ENCODE results near the gene COA1.

Gene COA1

DNA sequence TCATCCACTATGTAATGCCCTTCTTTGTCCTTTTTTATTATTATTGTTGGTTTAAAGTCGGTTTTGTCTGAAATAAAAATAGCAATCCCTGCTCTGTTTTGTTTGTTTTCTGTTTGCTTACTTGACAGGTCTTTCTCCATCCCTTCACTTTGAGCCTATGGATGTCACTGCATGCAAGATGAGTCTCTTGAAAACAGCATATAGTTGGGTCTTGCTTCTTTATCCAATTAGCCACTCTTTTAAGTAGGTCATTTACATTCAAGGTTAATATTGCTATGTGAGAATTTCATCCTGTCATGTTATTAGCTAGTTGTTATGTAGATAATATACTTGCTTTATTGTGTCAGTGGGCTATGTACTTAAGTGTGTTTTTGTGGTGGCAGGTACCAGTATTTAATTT lies 25.8 kb downstream of the COA1 start:
- H3K4me3 ChIP-seq (ENCODE audit: low read length): no peak overlapping the region
- no peaks in the 10 kb centered on the region for H3K9me3 ChIP-seq (ENCODE audit: control insufficient read depth, low read length)
- H3K27me3 ChIP-seq (ENCODE audit: control insufficient read depth, insufficient read depth, low read length): no peaks in the 10 kb centered on the region
- no peaks in the 10 kb centered on the region for H3K4me1 ChIP-seq (ENCODE audit: control insufficient read depth, insufficient read depth, low read length)
- H3K9ac ChIP-seq (ENCODE audit: low read length): no peak overlapping the region
- no peaks in the 10 kb centered on the region for H3K36me3 ChIP-seq (ENCODE audit: control insufficient read depth, insufficient read depth, low read length)

DNA sequence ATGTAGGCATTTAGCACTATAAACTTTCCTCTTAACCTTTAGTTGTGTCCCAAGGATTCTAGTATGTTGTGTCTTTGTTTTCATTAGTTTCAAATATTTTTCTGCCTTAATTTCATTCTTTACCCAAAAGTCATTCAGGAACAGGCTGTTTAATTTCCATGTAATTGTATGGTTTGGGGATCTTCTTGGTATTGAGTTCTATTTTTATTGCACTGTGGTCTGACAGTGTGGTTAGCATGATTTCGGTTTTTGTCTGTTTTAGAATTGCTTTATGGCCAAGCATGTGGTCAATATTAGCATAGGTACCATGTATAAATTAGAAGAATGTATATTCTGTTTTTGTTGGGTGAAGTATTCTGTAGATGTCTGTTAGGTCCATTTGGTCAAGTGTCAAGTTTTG lies 26.3 kb downstream of the COA1 start:
- H3K36me3 ChIP-seq (ENCODE audit: control insufficient read depth, insufficient read depth, low read length): no peaks in the 10 kb centered on the region

GRCh38 chr7:43701929-43702328 lies 27.4 kb downstream of the COA1 start:
- no peaks in the 10 kb centered on the region for H3K9me3 ChIP-seq (ENCODE audit: control insufficient read depth, low read length)
- H3K36me3 ChIP-seq (ENCODE audit: control insufficient read depth, insufficient read depth, low read length): no peaks in the 10 kb centered on the region
- H3K27me3 ChIP-seq (ENCODE audit: control insufficient read depth, insufficient read depth, low read length): no peaks in the 10 kb centered on the region
- no peak overlapping the region for H3K4me3 ChIP-seq (ENCODE audit: low read length)
- peaks cover 5% of the 10 kb centered on the region for H3K4me1 ChIP-seq (ENCODE audit: control insufficient read depth, insufficient read depth, low read length)
- no peak overlapping the region for H3K9ac ChIP-seq (ENCODE audit: low read length)

More for the DNA sequence above, 26.3 kb downstream of the COA1 start:
- H3K9ac ChIP-seq (ENCODE audit: low read length): no peak overlapping the region
- no peaks in the 10 kb centered on the region for H3K27me3 ChIP-seq (ENCODE audit: control insufficient read depth, insufficient read depth, low read length)
- H3K4me1 ChIP-seq (ENCODE audit: control insufficient read depth, insufficient read depth, low read length): peaks cover 5% of the 10 kb centered on the region
- H3K9me3 ChIP-seq (ENCODE audit: control insufficient read depth, low read length): no peaks in the 10 kb centered on the region
- no peak overlapping the region for H3K4me3 ChIP-seq (ENCODE audit: low read length)

- H3K4me3 ChIP-seq (ENCODE audit: low read length): no peak overlapping the region
- H3K9ac ChIP-seq (ENCODE audit: low read length): no peak overlapping the region
- H3K27me3 ChIP-seq (ENCODE audit: control insufficient read depth, insufficient read depth, low read length): no peaks in the 10 kb centered on the region
- H3K9me3 ChIP-seq (ENCODE audit: control insufficient read depth, low read length): no peaks in the 10 kb centered on the region
- peaks cover 5% of the 10 kb centered on the region for H3K4me1 ChIP-seq (ENCODE audit: control insufficient read depth, insufficient read depth, low read length)
- no peaks in the 10 kb centered on the region for H3K36me3 ChIP-seq (ENCODE audit: control insufficient read depth, insufficient read depth, low read length)
These were observed 27.8 kb downstream of the COA1 start for GRCh38 chr7:43701500-43701854.

DNA sequence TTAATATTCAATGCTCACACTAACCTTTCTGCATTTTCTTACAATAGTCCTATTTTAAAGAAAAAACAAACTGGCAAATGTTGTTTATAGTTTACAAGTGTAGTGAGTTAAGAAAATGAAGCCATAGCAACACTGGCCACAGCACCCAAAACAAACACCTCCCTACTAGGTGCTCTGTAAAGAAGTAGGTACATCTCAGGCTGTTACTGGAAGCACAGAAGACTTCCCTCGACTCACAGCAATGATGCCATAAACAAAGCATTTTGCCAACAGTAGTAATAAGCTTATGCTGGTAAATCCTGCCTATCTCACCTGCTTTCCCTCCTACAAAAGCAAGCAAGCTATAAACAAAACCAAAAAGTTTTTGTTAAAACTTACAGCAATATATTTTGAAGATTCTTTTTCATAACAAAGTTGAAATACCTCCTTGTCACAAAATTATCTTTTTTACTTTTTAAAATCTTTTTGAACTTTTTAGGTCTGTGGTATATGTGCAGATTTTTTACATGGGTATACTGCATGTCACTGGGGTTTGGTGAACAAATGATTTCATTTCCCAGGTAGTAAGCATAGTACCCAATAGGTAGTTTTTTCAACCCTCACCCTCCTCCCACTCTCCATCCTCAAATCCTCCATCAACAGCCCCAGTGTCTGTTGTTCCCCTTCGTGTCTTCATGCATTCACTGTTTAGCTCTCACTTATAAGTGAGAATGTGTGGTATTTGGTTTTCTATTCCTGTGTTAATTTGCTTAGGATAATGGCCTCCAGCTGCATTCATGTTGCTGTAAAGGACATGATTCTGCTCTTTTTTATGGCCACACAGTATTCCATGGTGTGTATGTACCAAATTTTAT lies 28.4 kb downstream of the COA1 start:
- Histone ChIP-seq H3K9ac (ENCODE audit: low read length) (no peak overlapping the region), H3K4me3 (ENCODE audit: low read length) (no peak overlapping the region), H3K27me3 (ENCODE audit: control insufficient read depth, insufficient read depth, low read length) (no peaks in the 10 kb centered on the region), H3K36me3 (ENCODE audit: control insufficient read depth, insufficient read depth, low read length) (no peaks in the 10 kb centered on the region), H3K9me3 (ENCODE audit: control insufficient read depth, low read length) (no peaks in the 10 kb centered on the region), H3K4me1 (ENCODE audit: control insufficient read depth, insufficient read depth, low read length) (peaks cover 5% of the 10 kb centered on the region)

DNA sequence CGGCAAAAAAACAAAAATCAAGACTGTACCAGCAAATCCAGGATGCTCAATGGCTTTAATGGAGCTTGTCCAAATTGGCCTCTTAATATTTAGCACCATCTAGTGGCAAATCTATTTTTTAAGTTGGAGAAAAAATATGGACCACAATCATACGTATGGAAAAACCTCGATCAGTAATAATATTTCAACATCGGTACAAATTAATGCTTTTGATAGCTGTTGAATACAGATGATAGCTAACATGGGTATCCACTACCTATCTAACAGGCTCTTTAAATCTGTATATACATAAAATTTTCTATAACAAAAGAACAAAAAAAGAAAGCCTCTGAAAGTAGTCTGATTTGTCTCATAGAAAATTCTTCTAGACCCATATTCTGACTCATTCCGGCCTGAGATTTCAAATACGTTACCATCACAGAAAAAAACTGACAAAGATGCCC lies 29.2 kb downstream of the COA1 start:
- peaks cover 5% of the 10 kb centered on the region for H3K4me1 ChIP-seq (ENCODE audit: control insufficient read depth, insufficient read depth, low read length)
- no peak overlapping the region for H3K4me3 ChIP-seq (ENCODE audit: low read length)
- H3K36me3 ChIP-seq (ENCODE audit: control insufficient read depth, insufficient read depth, low read length): no peaks in the 10 kb centered on the region
- H3K27me3 ChIP-seq (ENCODE audit: control insufficient read depth, insufficient read depth, low read length): no peaks in the 10 kb centered on the region
- no peaks in the 10 kb centered on the region for H3K9me3 ChIP-seq (ENCODE audit: control insufficient read depth, low read length)
- H3K9ac ChIP-seq (ENCODE audit: low read length): no peak overlapping the region

GRCh38 chr7:43698460-43699255 lies 30.7 kb downstream of the COA1 start:
- H3K4me1 ChIP-seq (ENCODE audit: control insufficient read depth, insufficient read depth, low read length): peaks cover 8% of the 10 kb centered on the region
- no peaks in the 10 kb centered on the region for H3K36me3 ChIP-seq (ENCODE audit: control insufficient read depth, insufficient read depth, low read length)
- H3K4me3 ChIP-seq (ENCODE audit: low read length): no peak overlapping the region
- no peaks in the 10 kb centered on the region for H3K27me3 ChIP-seq (ENCODE audit: control insufficient read depth, insufficient read depth, low read length)
- no peaks in the 10 kb centered on the region for H3K9me3 ChIP-seq (ENCODE audit: control insufficient read depth, low read length)
- no peak overlapping the region for H3K9ac ChIP-seq (ENCODE audit: low read length)

DNA sequence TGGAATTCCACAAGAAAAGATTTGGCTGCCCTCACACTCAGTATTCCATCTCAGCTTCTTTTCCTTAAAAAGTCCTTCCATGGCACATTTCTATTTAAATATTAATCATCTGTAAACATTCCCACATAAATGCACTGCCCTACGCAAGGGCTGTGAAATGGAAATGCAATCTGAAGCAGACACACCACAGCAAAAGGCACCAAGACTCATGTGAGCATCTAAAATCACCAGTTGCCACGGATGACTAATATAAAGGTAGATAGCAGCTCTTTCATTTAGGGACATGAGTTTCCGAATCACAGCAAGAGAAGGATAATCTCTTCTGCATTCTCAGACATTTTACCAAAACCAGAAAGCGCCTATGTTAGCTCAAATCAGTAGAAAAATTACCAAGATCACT lies 31.6 kb downstream of the COA1 start:
- H3K36me3 ChIP-seq (ENCODE audit: control insufficient read depth, insufficient read depth, low read length): no peaks in the 10 kb centered on the region
- no peaks in the 10 kb centered on the region for H3K9me3 ChIP-seq (ENCODE audit: control insufficient read depth, low read length)
- H3K4me1 ChIP-seq (ENCODE audit: control insufficient read depth, insufficient read depth, low read length): peaks cover 9% of the 10 kb centered on the region
- H3K27me3 ChIP-seq (ENCODE audit: control insufficient read depth, insufficient read depth, low read length): no peaks in the 10 kb centered on the region
- H3K9ac ChIP-seq (ENCODE audit: low read length): no peak overlapping the region
- no peak overlapping the region for H3K4me3 ChIP-seq (ENCODE audit: low read length)

DNA sequence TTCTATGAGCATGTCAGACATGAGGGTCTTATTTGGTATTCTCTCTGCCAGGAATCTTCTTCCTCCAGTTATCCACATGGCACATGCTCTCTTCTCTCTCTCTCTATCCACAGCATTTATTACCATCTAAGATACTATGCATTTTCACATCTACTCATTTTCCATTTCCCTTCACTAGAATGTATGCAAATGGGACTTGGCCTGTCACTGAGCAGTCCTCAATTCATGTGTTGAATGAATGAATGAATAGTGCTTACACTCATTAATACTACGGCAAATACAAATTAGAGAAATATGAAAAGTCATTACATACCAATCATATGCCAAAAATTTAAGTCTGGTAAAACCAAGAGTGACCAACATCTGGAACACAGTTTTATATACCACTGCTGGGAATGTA lies 34.0 kb downstream of the COA1 start:
- no peak overlapping the region for H3K4me3 ChIP-seq (ENCODE audit: low read length)
- no peaks in the 10 kb centered on the region for H3K36me3 ChIP-seq (ENCODE audit: control insufficient read depth, insufficient read depth, low read length)
- H3K9ac ChIP-seq (ENCODE audit: low read length): no peak overlapping the region
- no peaks in the 10 kb centered on the region for H3K9me3 ChIP-seq (ENCODE audit: control insufficient read depth, low read length)
- H3K27me3 ChIP-seq (ENCODE audit: control insufficient read depth, insufficient read depth, low read length): no peaks in the 10 kb centered on the region
- H3K4me1 ChIP-seq (ENCODE audit: control insufficient read depth, insufficient read depth, low read length): peaks cover 9% of the 10 kb centered on the region

DNA sequence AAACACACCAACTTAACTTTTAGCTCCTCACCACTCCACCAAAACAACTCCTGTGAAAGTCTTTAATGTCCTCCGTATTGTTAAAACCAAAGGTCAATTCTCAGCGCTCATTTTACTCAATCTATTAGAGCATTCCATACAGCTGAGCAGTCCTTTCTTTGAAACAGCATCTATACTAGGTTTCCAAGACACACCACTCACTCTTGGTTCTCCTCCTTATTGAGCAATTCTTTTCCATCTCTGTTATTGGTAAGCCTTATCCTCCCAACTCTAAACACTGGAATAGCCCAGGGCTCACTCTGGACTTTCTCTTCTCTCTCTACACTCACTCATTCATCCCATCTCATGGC lies 34.9 kb downstream of the COA1 start:
- no peaks in the 10 kb centered on the region for H3K36me3 ChIP-seq (ENCODE audit: control insufficient read depth, insufficient read depth, low read length)
- peaks cover 9% of the 10 kb centered on the region for H3K4me1 ChIP-seq (ENCODE audit: control insufficient read depth, insufficient read depth, low read length)
- no peak overlapping the region for H3K4me3 ChIP-seq (ENCODE audit: low read length)
- no peak overlapping the region for H3K9ac ChIP-seq (ENCODE audit: low read length)
- H3K9me3 ChIP-seq (ENCODE audit: control insufficient read depth, low read length): no peaks in the 10 kb centered on the region
- H3K27me3 ChIP-seq (ENCODE audit: control insufficient read depth, insufficient read depth, low read length): no peaks in the 10 kb centered on the region

DNA sequence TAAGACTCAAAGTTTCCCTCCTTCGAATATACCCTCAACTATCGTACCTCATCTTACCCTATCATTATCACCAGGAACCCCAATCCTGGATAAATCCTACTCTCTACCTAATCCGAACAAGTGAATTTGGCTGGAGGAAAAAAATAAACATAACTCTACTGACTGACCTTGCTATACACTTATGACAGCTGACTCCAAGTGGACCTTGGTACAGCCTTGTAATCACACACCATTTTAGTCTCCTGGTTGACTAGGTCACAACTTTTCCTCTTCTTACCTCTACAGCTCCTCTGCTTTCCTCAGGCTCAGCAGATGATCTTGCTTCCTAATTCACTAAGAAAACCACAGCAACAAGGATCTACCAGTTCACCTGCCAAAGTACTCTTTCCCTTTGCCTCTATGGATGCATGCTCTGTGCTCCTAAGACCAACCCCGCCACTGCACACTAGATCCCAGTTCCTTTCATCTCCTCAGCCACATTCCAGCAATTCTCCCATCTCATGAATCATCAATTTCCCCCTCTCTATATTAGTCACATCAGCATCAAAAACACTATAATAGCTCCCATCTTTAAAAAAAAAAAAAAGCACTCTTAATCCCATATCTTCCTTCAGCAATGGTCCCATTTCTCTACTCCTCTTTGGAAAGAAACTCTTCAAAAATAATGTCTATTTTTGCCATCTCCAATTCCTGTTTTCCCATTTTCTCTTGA lies 35.5 kb downstream of the COA1 start:
- Histone ChIP-seq H3K27me3 (ENCODE audit: control insufficient read depth, insufficient read depth, low read length) (no peaks in the 10 kb centered on the region), H3K4me1 (ENCODE audit: control insufficient read depth, insufficient read depth, low read length) (peaks cover 9% of the 10 kb centered on the region), H3K36me3 (ENCODE audit: control insufficient read depth, insufficient read depth, low read length) (no peaks in the 10 kb centered on the region), H3K9me3 (ENCODE audit: control insufficient read depth, low read length) (no peaks in the 10 kb centered on the region), H3K9ac (ENCODE audit: low read length) (no peak overlapping the region), H3K4me3 (ENCODE audit: low read length) (no peak overlapping the region)

Measured in mucosa of stomach (tissue), 1 donor.